ENCODE data around the gene TENM3. TPM values are rescaled to one million over a fixed set of nuclear protein-coding genes. Genes with fewer than 3 reads are reported as not detected.

Gene TENM3
- total RNA-seq, 1 donor = 14.0 TPM

- TF ChIP-seq CTCF (IDR thresholded peaks at IDR 0.05; ENCODE audit: insufficient read depth, low read length) = no peak
These were observed 585.3 kb downstream of the TENM3 start for GRCh38 chr4:182828360-182829025.

GRCh38 chr4:182829196-182829595, 586.0 kb downstream of the TENM3 start:
- no peak for DNase-seq (ENCODE audit: low read depth)
- H3K4me3 ChIP-seq (ENCODE audit: low read depth, low read length) = no peak overlapping the region
- no peak for TF ChIP-seq CTCF (IDR thresholded peaks at IDR 0.05; ENCODE audit: insufficient read depth, low read length)

More at GRCh38 chr4:182828360-182829025, 585.3 kb downstream of the TENM3 start:
- DNase-seq (ENCODE audit: low read depth) = no peak
- no peak overlapping the region for H3K4me3 ChIP-seq (ENCODE audit: low read depth, low read length)

- no peak for DNase-seq (ENCODE audit: low read depth)
- TF ChIP-seq CTCF (IDR thresholded peaks at IDR 0.05; ENCODE audit: insufficient read depth, low read length) = no peak
- no peak overlapping the region for H3K4me3 ChIP-seq (ENCODE audit: low read depth, low read length)
These were observed 588.2 kb downstream of the TENM3 start for GRCh38 chr4:182831376-182831775.

- no peak overlapping the region for H3K4me3 ChIP-seq (ENCODE audit: low read depth, low read length)
- DNase-seq (ENCODE audit: low read depth) = no peak
- no peak for TF ChIP-seq CTCF (IDR thresholded peaks at IDR 0.05; ENCODE audit: insufficient read depth, low read length)
These were observed 589.3 kb downstream of the TENM3 start for GRCh38 chr4:182832352-182833120.

GRCh38 chr4:182835006-182835740, 592.0 kb downstream of the TENM3 start:
- no peak for DNase-seq (ENCODE audit: low read depth)
- no peak overlapping the region for H3K4me3 ChIP-seq (ENCODE audit: low read depth, low read length)
- TF ChIP-seq CTCF (IDR thresholded peaks at IDR 0.05; ENCODE audit: insufficient read depth, low read length) = no peak

GRCh38 chr4:182837831-182838230, 594.6 kb downstream of the TENM3 start:
- H3K4me3 ChIP-seq (ENCODE audit: low read depth, low read length) = no peak overlapping the region
- DNase-seq (ENCODE audit: low read depth) = no peak
- TF ChIP-seq CTCF (IDR thresholded peaks at IDR 0.05; ENCODE audit: insufficient read depth, low read length) = no peak

Measured in fibroblast of the aortic adventitia (primary cell).